ENCODE data around the gene EPB41L1. TPM values are rescaled to one million over a fixed set of nuclear protein-coding genes. Genes with fewer than 3 reads are reported as not detected.

Gene EPB41L1
- total RNA-seq, 1 experiment from 2014 or later: 134 TPM

DNA sequence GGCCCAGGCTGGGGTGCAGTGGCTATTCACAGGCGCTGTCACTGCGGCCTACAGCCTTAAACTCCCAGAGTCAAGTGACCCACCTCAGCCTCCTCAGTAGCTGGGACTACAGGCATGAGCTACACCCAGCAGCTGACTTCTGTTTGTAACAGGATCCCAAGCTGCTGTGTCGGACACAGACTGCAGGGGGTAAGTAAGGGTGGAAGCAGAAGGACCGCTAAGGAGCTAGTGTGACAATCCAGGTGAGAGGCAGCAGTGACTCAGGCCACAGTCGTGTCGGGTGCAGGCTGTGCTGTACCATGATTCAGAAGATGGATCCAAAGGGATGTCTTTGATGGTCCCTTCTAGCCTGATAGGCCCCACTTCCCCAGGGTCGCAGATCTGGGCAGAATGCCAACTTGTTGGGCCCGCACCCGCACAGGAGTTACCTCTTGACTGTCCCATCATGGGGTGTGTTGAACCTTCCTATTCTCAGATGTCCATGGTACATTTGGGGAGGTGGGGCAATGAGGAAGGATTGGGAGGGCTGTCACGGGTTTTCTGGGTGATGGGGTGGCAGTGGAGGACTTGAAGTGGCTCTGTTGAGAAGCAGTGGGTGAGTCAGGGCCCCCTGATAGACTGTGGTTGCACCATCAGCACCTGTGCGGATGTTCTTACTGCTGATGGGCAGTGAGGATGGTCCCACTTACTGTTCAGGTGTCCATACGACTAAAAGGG lies 107.0 kb downstream of the EPB41L1 start:
- no peaks in the 10 kb centered on the region for H3F3A ChIP-seq (ENCODE audit: insufficient read depth, low read depth)
- peak in 1 of 2 experiments; percentile 37 for DNase-seq
- no peak overlapping the region for H3K4me2 ChIP-seq
- no peak overlapping the region for H3K27ac ChIP-seq
- POLR2A ChIA-PET (ENCODE audit: unreplicated experiment): no interaction called here
- 0 out of 2 replicates have a peak, but pooled peaks cover under 1% of the 10 kb centered on the region for H3K36me3 ChIP-seq (ENCODE audit: low read depth)
- intact Hi-C loops (cut with micrococcal nuclease; ENCODE audit: unreplicated experiment): no loop called here
- H3K79me2 ChIP-seq (ENCODE audit: low read depth): no peaks in the 10 kb centered on the region
- no peaks in the 10 kb centered on the region for H3K9me2 ChIP-seq (ENCODE audit: insufficient read depth)
- no peak overlapping the region for H3K4me3 ChIP-seq
- no TSS peak for BruUV-seq (replicated peaks)
- no peak overlapping the region for H2AFZ ChIP-seq
- H3K9me3 ChIP-seq (ENCODE audit: insufficient read depth, low read depth): no peaks in the 10 kb centered on the region
- CTCF ChIA-PET: interaction anchor here (0.7 kb wide), 1 partner anchor 647 kb away, joined by 5 read pairs; no protein-coding TSS in a partner anchor
- no peaks in the 10 kb centered on the region for H3K27me3 ChIP-seq (ENCODE audit: insufficient read depth, low read depth)
- no peaks in the 10 kb centered on the region for H4K20me1 ChIP-seq (ENCODE audit: insufficient read depth)
- no peaks in the 10 kb centered on the region for H3K4me1 ChIP-seq (replicated peaks; ENCODE audit: insufficient read depth)
- TF ChIP-seq EZH2 (IDR thresholded peaks at IDR 0.05; ENCODE audit: low read depth) (no peak), CTCF (conservative IDR thresholded peaks at IDR 0.05) (no peak)

DNA sequence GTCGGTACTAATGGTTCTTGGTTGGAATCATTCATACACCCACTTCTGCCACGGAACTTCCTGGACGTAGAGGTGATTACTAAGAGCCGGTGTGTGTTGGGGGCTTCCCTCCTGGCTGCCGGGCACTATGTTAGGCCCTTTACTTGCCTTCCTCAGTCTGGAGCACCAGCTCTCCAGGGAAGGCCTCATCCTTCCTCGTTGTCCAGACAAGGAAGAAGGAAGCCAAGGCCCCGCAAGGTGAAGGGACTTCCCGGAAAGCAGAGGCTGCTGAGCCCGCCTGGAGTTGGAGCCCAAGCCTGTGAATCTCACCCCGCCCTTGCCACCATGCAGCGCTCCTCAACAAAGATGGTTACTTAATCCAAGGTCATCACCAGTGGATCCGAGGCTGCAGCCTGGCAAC lies 107.9 kb downstream of the EPB41L1 start:
- no peaks in the 10 kb centered on the region for H3K79me2 ChIP-seq (ENCODE audit: low read depth)
- no peak overlapping the region for H3K4me2 ChIP-seq
- H3K9me2 ChIP-seq (ENCODE audit: insufficient read depth): no peaks in the 10 kb centered on the region
- TF ChIP-seq EZH2 (IDR thresholded peaks at IDR 0.05; ENCODE audit: low read depth) (no peak), CTCF (conservative IDR thresholded peaks at IDR 0.05) (no peak)
- no TSS peak for BruUV-seq (replicated peaks)
- H4K20me1 ChIP-seq (ENCODE audit: insufficient read depth): no peaks in the 10 kb centered on the region
- CTCF ChIA-PET: no interaction called here
- H2AFZ ChIP-seq: no peak overlapping the region
- no peaks in the 10 kb centered on the region for H3K27me3 ChIP-seq (ENCODE audit: insufficient read depth, low read depth)
- H3K9me3 ChIP-seq (ENCODE audit: insufficient read depth, low read depth): no peaks in the 10 kb centered on the region
- no peaks in the 10 kb centered on the region for H3F3A ChIP-seq (ENCODE audit: insufficient read depth, low read depth)
- no peaks in the 10 kb centered on the region for H3K4me1 ChIP-seq (replicated peaks; ENCODE audit: insufficient read depth)
- no peak overlapping the region for H3K4me3 ChIP-seq
- POLR2A ChIA-PET (ENCODE audit: unreplicated experiment): no interaction called here
- DNase-seq: no peak
- no peaks in the 10 kb centered on the region for H3K36me3 ChIP-seq (ENCODE audit: low read depth)
- H3K27ac ChIP-seq: no peak overlapping the region
- intact Hi-C loops (cut with micrococcal nuclease; ENCODE audit: unreplicated experiment): no loop called here

- Histone ChIP-seq H3K9me3 (ENCODE audit: insufficient read depth, low read depth) (no peaks in the 10 kb centered on the region), H3K4me1 (replicated peaks; ENCODE audit: insufficient read depth) (no peaks in the 10 kb centered on the region), H4K20me1 (ENCODE audit: insufficient read depth) (no peaks in the 10 kb centered on the region), H3K4me3 (no peak overlapping the region), H3K4me2 (no peak overlapping the region), H3K9me2 (ENCODE audit: insufficient read depth) (no peaks in the 10 kb centered on the region), H3K79me2 (ENCODE audit: low read depth) (no peaks in the 10 kb centered on the region), H3K27me3 (ENCODE audit: insufficient read depth, low read depth) (no peaks in the 10 kb centered on the region), H2AFZ (no peak overlapping the region), H3K36me3 (ENCODE audit: low read depth) (no peaks in the 10 kb centered on the region), H3K27ac (no peak overlapping the region), H3F3A (ENCODE audit: insufficient read depth, low read depth) (no peaks in the 10 kb centered on the region)
- no peak for DNase-seq
- ChIA-PET CTCF (interaction anchor here (0.7 kb wide), 1 partner anchor 257 kb away, joined by 12 read pairs; no protein-coding TSS in a partner anchor), POLR2A (ENCODE audit: unreplicated experiment) (no interaction called here)
- TF ChIP-seq CTCF (conservative IDR thresholded peaks at IDR 0.05) (no peak), EZH2 (IDR thresholded peaks at IDR 0.05; ENCODE audit: low read depth) (no peak)
- intact Hi-C loops (cut with micrococcal nuclease; ENCODE audit: unreplicated experiment): no loop called here
- BruUV-seq (replicated peaks): no TSS peak
These were observed 110.1 kb downstream of the EPB41L1 start for GRCh38 chr20:36264426-36265246.
